HL-60 (cell line): ENCODE results near the gene KCNA4.

Experiments
- DNase-seq, 2 experiments: peaks; one replicate each; pipeline ENCODE4 v3.0.0-alpha.2; 2010 to 2020; ENCODE audit warnings: low read depth in 1 of 2, low spot score in 1 of 2
- H3K27ac ChIP-seq: fragments of 250-450 bp; sonication (Bioruptor Pico); replicated peaks from 2 replicates; pipeline ENCODE4 v1.5.1; 2020; ENCODE audit warnings: mild to moderate bottlenecking, moderate library complexity
- H3K27me3 ChIP-seq: fragments of 250-450 bp; sonication (Bioruptor Pico); 2 replicates; pipeline ENCODE4 v1.5.1; 2021; ENCODE audit warnings: mild to moderate bottlenecking, moderate library complexity; ENCODE audit not compliant: insufficient read depth, poor library complexity, severe bottlenecking
- H3K4me3 ChIP-seq: replicated peaks from 2 replicates; pipeline ENCODE4 v1.5.1; 2011; ENCODE audit warnings: mild to moderate bottlenecking, control low read depth, low read length; ENCODE audit not compliant: insufficient read depth
- CTCF ChIP-seq: IDR thresholded peaks from one replicate; pipeline ENCODE4 v1.5.1; 2011; ENCODE audit warnings: low read length, control low read depth, inconsistent platforms; ENCODE audit not compliant: insufficient read depth
- GABPA ChIP-seq: IDR thresholded peaks from 2 replicates; pipeline ENCODE4 v1.6.1; 2012; ENCODE audit warnings: low read depth
- POLR2AphosphoS5 ChIP-seq: IDR thresholded peaks from 2 replicates; pipeline ENCODE4 v1.6.1; 2012; ENCODE audit warnings: low read depth
- REST ChIP-seq: IDR thresholded peaks from 2 replicates; pipeline ENCODE4 v1.6.1; 2012; ENCODE audit warnings: low read depth; ENCODE audit not compliant: insufficient replicate concordance
- SPI1 ChIP-seq: IDR thresholded peaks from 2 replicates; pipeline ENCODE4 v1.6.1; 2012; ENCODE audit warnings: low read depth, mild to moderate bottlenecking, borderline replicate concordance
- long read RNA-seq: library from polyadenylated mRNA; unstranded; transcript quantifications from one replicate; pipeline ENCODE4 v2.0.0, GENCODE V29; 2020

KCNA4 gene
- long read RNA-seq, result 0 reads

GRCh38 chr11:30016588-30017363 is at the start of gene KCNA4:
TSS of gene KCNA4 (minus strand) at chr11:30017030. CDS start at chr11:30012678, 4,352 bp downstream.
- DNase-seq, result no peak
- no peak within 1 kb of the TSS for H3K4me3 ChIP-seq
- H3K27me3 ChIP-seq, result peaks cover 15% of the 10 kb centered on the region
- TF ChIP-seq CTCF (no peak), REST (no peak), GABPA (no peak), SPI1 (no peak), POLR2AphosphoS5 (no peak)
- H3K27ac ChIP-seq, result no peak within 1 kb of the TSS

- Histone ChIP-seq H3K27me3 (no peaks in the 10 kb centered on the region), H3K4me3 (no peak overlapping the region), H3K27ac (no peak overlapping the region)
- DNase-seq, result no peak
- TF ChIP-seq SPI1, result no peak
These were observed 45.3 kb upstream of the KCNA4 start for GRCh38 chr11:30062103-30062502.

GRCh38 chr11:30059172-30059815 is 42.5 kb upstream of the KCNA4 start:
- no peak for TF ChIP-seq REST
- no peak for TF ChIP-seq SPI1
- no peak for TF ChIP-seq POLR2AphosphoS5
- TF ChIP-seq GABPA, result no peak
- TF ChIP-seq CTCF, result no peak
- DNase-seq, result no peak
- no peak overlapping the region for H3K27ac ChIP-seq
- H3K4me3 ChIP-seq, result no peak overlapping the region
- H3K27me3 ChIP-seq, result no peaks in the 10 kb centered on the region

GRCh38 chr11:30049214-30049613 is 32.4 kb upstream of the KCNA4 start:
- Histone ChIP-seq H3K27me3 (no peaks in the 10 kb centered on the region), H3K27ac (no peak overlapping the region), H3K4me3 (no peak overlapping the region)
- DNase-seq, result no peak
- no peak for TF ChIP-seq POLR2AphosphoS5
- TF ChIP-seq CTCF, result no peak
- TF ChIP-seq REST, result no peak
- no peak for TF ChIP-seq SPI1
- no peak for TF ChIP-seq GABPA
